Lower leg skin (tissue), 4 donors: ENCODE data around the gene TMEM245. TPM values are rescaled to one million over a fixed set of nuclear protein-coding genes. Genes with fewer than 3 reads are reported as not detected.

Experiments
- DNase-seq, 2 donors: peaks; one replicate each; pipeline ENCODE4 v3.0.0-alpha.2; 2019; ENCODE audit warnings: low spot score in 2 of 2
- H3K4me3 ChIP-seq: fragments of 200-600 bp; sonication (generic); 2 replicates; pipeline ENCODE4 v1.5.1; 2017; ENCODE audit warnings: mild to moderate bottlenecking, low read depth; ENCODE audit not compliant: poor library complexity, severe bottlenecking
- CTCF ChIP-seq, 3 donors: fragments of 450-650 bp; IDR thresholded peaks; one replicate each; pipeline ENCODE4 v1.5.1; 2016; ENCODE audit warnings: antibody characterized with exemption in 3 of 3, mild to moderate bottlenecking in 3 of 3, moderate library complexity in 2 of 3
- POLR2A ChIP-seq, 2 donors: fragments of 450-650 bp; IDR thresholded peaks; one replicate each; pipeline ENCODE4 v1.6.1; 2016 to 2017; ENCODE audit warnings: antibody characterized with exemption in 2 of 2, mild to moderate bottlenecking in 1 of 2, moderate library complexity in 1 of 2
- WGBS, 2 donors: methylation state at CpG; one replicate each; pipeline ENCODE4 v1.1.5; 2018; 5-methylcytosine and 5-hydroxymethylcytosine counted together
- intact Hi-C: fragments of 100-400 bp; cut with DNase I; formaldehyde crosslinking; loops from one replicate; pipeline ENCODE4 v1.15.0; 2023; ENCODE audit warnings: low total_unique reads
- total RNA-seq, 4 donors: library from RNA; depleted of rRNA; stranded (reverse); fragments of >200 nt; gene quantifications; one replicate each; pipeline ENCODE4 v1.1.0, GENCODE V29; 2016

Gene TMEM245
- total RNA-seq, 4 donors from 2014 or later = 35.0 to 57.7 (median 51.1) TPM

DNA sequence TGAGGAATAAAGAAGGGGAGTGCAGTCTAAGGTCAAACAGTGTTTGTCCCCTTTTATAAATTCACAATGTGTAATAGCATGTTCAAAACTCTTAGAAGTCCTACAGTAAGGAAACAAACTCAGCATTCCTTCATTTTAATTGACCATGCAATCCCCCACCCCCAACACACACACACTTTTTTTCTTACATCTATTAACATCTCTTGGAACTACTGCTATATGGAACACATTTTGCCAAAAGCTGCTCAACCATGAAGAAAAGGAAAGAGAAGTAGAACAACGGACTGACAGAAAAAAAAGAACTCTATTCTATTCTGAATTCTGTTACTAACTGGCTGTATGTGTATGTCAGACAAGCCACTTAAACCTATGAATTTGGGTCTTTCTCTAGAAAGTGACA lies 103.6 kb downstream of the TMEM245 start:
- TF ChIP-seq POLR2A (IDR thresholded peaks at IDR 0.05) (no peak), CTCF (IDR thresholded peaks at IDR 0.05) (no peak)
- intact Hi-C loops = no loop called here
- 77 to 89% methylated on average over 1 of the region's 1 CpG for WGBS, 2 donors
- no peak for DNase-seq
- H3K4me3 ChIP-seq = no peak overlapping the region

GRCh38 chr9:109014608-109015280 lies 105.0 kb downstream of the TMEM245 start:
- TF ChIP-seq CTCF (IDR thresholded peaks at IDR 0.05) = no peak
- 84 to 86% methylated on average over 7 of the region's 7 CpGs for WGBS, 2 donors
- intact Hi-C loops = no loop called here
- no peak for DNase-seq
- no peak overlapping the region for H3K4me3 ChIP-seq

DNA sequence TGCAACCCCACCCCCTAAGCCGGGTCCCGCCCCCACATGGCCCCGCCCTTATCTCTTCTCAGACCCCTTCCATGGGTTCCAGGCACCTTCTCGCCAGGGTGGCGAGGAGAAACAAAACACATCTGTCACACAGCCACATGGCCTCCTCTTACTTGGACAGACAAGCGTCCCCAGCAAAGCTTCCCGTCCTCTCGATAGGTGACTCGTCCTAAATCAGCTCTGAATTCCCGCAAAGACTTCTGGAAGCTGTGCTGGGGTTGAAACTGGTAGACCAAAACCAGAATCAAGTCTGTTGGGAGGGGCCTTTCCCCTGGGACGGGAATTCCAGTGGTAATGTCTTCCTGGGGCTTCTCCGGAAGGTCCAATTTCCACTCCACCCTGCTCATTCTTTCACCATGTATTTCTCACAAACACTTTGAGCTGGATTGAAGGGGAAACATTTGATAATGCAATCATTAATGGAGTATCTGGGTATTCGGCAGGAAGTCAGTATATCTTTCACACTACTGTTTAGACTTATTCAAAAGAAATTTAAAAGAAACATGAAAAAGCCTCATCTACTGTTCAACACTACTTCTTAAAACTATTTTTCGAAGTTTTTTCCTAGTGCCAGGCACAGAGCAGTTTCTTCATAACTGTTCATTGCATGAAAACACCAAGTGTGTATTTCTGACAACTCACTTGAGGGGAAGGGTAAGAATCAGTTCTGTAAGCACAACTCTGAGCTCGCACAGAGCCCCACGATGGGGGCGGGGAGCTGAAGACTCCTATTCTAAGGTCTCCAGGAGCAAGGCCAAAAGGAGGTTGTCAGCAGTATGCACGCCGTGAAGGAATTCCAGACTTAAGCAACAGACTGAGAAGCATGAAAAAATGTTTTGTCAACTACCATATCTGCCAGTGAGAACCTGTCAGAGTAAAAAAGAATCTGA lies 105.8 kb downstream of the TMEM245 start:
- 12 to 14% methylated on average over 16 to 17 of the region's 19 CpGs for WGBS, 2 donors

GRCh38 chr9:109012876-109013678 lies 106.7 kb downstream of the TMEM245 start, which contains the start of gene CTNNAL1:
TSS of gene CTNNAL1 (minus strand) at chr9:109013499. CDS start at chr9:109013442, 57 bp downstream.
- peak within 1 kb of the TSS; percentile 59 for H3K4me3 ChIP-seq
- intact Hi-C loops = no loop called here
- no peak for TF ChIP-seq CTCF (IDR thresholded peaks at IDR 0.05)
- no peak for TF ChIP-seq POLR2A (IDR thresholded peaks at IDR 0.05)
- 0% methylated on average over 16 to 38 of the region's 99 CpGs for WGBS, 2 donors
- peak; percentile 93 to 99 for DNase-seq

More for the DNA sequence above, 105.8 kb downstream of the TMEM245 start:
- H3K4me3 ChIP-seq = peak overlapping the region; percentile 12
- no peak for DNase-seq
- no peak for TF ChIP-seq CTCF (IDR thresholded peaks at IDR 0.05)
- TF ChIP-seq POLR2A (IDR thresholded peaks at IDR 0.05) = no peak
- intact Hi-C loops = no loop called here

DNA sequence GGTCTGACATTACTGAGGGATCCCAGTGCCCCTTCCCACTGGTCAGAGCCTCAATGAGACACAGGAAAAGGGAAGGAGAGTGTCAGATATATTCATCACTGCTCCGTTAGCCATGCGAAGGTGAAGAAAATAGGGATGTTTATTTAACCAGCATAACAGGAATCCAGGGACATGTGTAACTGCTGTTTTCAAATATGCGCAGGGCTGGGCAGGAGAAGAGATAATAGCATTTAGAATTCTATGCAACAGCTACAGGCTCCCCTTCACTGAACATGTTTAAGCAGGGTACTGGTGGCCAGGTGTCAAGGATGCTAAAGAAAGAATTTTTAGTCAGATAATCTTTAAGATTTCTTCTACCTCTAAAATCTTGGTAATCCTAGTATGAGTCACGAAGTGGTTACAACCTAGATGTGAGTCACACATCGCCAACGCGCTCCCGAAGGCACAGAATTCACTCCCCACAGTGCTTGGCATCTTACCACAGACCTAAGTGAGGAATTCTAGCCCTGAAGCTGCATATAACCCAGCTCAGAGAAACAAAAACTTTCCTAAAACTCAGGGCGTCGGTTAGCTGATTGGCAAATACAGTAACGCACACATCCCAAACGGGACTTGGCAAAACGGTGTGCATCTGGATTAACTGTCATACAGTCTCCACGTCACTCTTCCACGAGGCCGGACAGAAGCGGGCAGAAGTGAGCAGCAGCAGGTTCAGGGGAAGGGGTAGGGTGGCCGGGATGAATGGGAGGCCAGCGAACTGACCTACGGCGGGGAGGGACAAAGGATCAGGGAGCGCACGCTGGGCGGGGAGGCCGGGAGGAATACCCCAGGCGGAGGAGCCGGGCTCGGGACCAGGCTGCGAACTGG lies 107.5 kb downstream of the TMEM245 start:
- WGBS, 2 donors = 2 to 3% methylated on average over 29 of the region's 29 CpGs
- peak; percentile 76 to 91 for DNase-seq
- intact Hi-C loops = no loop called here
- TF ChIP-seq CTCF (IDR thresholded peaks at IDR 0.05) = no peak
- TF ChIP-seq POLR2A (IDR thresholded peaks at IDR 0.05) = no peak
- peak overlapping the region; percentile 59 for H3K4me3 ChIP-seq
